Neural progenitor cell (in vitro differentiated cells): Measurements from ENCODE around the gene FBXO46. TPM values are rescaled to one million over a fixed set of nuclear protein-coding genes. Genes with fewer than 3 reads are reported as not detected.

Source experiments
- DNase-seq: peaks from one replicate; pipeline ENCODE4 v3.0.0-alpha.2; 2016; ENCODE audit warnings: low spot score
- H2AFZ ChIP-seq: fragments of 200-600 bp; sonication (generic); replicated peaks from 2 replicates; pipeline ENCODE4 v1.6.1; 2016; ENCODE audit warnings: antibody characterized with exemption
- H3F3A ChIP-seq: fragments of 200-600 bp; sonication (generic); 2 replicates; pipeline ENCODE4 v1.6.1; 2016; ENCODE audit warnings: antibody characterized with exemption, low read depth
- H3K27ac ChIP-seq: fragments of 200-600 bp; sonication (generic); 2 replicates; pipeline ENCODE4 v1.5.1; 2016; ENCODE audit warnings: mild to moderate bottlenecking
- H3K27me3 ChIP-seq: fragments of 200-600 bp; sonication (generic); 2 replicates; pipeline ENCODE4 v1.6.1; 2016; ENCODE audit warnings: mild to moderate bottlenecking, moderate library complexity
- H3K36me3 ChIP-seq: fragments of 200-600 bp; sonication (generic); 2 replicates; pipeline ENCODE4 v1.5.1; 2016
- H3K4me1 ChIP-seq: fragments of 200-600 bp; sonication (generic); 2 replicates; pipeline ENCODE4 v1.6.1; 2016; ENCODE audit warnings: mixed run types
- H3K4me2 ChIP-seq: fragments of 200-600 bp; sonication (generic); 2 replicates; pipeline ENCODE4 v1.6.1; 2016
- H3K4me3 ChIP-seq: fragments of 200-600 bp; sonication (generic); 2 replicates; pipeline ENCODE4 v1.5.1; 2016
- H3K79me2 ChIP-seq: fragments of 200-600 bp; sonication (generic); 2 replicates; pipeline ENCODE4 v1.6.1; 2016; ENCODE audit warnings: low read depth
- H3K9ac ChIP-seq: fragments of 200-600 bp; sonication (generic); 2 replicates; pipeline ENCODE4 v1.6.1; 2016
- H3K9me3 ChIP-seq: fragments of 200-600 bp; sonication (generic); 2 replicates; pipeline ENCODE4 v1.5.1; 2016; ENCODE audit warnings: low read depth
- H4K20me1 ChIP-seq: fragments of 200-600 bp; sonication (generic); 2 replicates; pipeline ENCODE4 v1.6.1; 2016; ENCODE audit warnings: low read depth
- H3K27ac Mint-ChIP-seq: 3 replicates; pipeline ENCODE4 v1.8.0; 2021; ENCODE audit warnings: mixed read lengths
- H3K27me3 Mint-ChIP-seq: 2 replicates; pipeline ENCODE4 v1.8.0; 2022; ENCODE audit warnings: low read depth, mild to moderate bottlenecking, inconsistent platforms, moderate library complexity, mixed read lengths; ENCODE audit not compliant: insufficient read depth
- H3K36me3 Mint-ChIP-seq: 3 replicates; pipeline ENCODE4 v1.8.0; 2021; ENCODE audit warnings: mixed read lengths
- H3K4me1 Mint-ChIP-seq: 3 replicates; pipeline ENCODE4 v1.8.0; 2021; ENCODE audit warnings: mixed read lengths
- H3K4me3 Mint-ChIP-seq: 3 replicates; pipeline ENCODE4 v1.8.0; 2021; ENCODE audit warnings: mild to moderate bottlenecking, moderate library complexity, mixed read lengths
- H3K9me3 Mint-ChIP-seq: 3 replicates; pipeline ENCODE4 v1.8.0; 2020; ENCODE audit warnings: mixed read lengths
- CTCF ChIP-seq: fragments of 200-600 bp; sonication (generic); IDR thresholded peaks from 2 replicates; pipeline ENCODE4 v1.5.1; 2017; ENCODE audit warnings: antibody characterized with exemption, mild to moderate bottlenecking
- EZH2 ChIP-seq: fragments of 200-600 bp; sonication (generic); IDR thresholded peaks from 2 replicates; pipeline ENCODE4 v1.6.1; 2017; ENCODE audit warnings: antibody characterized with exemption, mild to moderate bottlenecking, moderate library complexity
- EZH2phosphoT487 ChIP-seq: fragments of 200-600 bp; sonication (generic); IDR thresholded peaks from 2 replicates; pipeline ENCODE4 v1.6.1; 2017; ENCODE audit warnings: antibody characterized with exemption
- total RNA-seq: library from RNA; depleted of rRNA; stranded (reverse); fragments of >200 nt; gene quantifications from 2 replicates; pipeline ENCODE4 v1.2.3, GENCODE V29; 2015; ENCODE audit warnings: low replicate concordance

FBXO46 gene
- total RNA-seq, 1 donor from 2014 or later = 7.5 TPM

- H3K36me3 Mint-ChIP-seq = peaks cover 20% of the 10 kb centered on the region
- TF ChIP-seq EZH2 = no peak
- no peak for TF ChIP-seq CTCF
- no peak for TF ChIP-seq EZH2phosphoT487
- H2AFZ ChIP-seq = no peak overlapping the region
- H3F3A ChIP-seq = peaks cover 18% of the 10 kb centered on the region
- DNase-seq = no peak
- peak overlapping the region; percentile 22 for H3K27ac Mint-ChIP-seq
- H3K27me3 Mint-ChIP-seq = peaks cover 15% of the 10 kb centered on the region
- H4K20me1 ChIP-seq = peaks cover 7% of the 10 kb centered on the region
- no peak overlapping the region for H3K4me2 ChIP-seq
- peaks cover 40% of the 10 kb centered on the region for H3K4me1 Mint-ChIP-seq
- no peaks in the 10 kb centered on the region for H3K9me3 ChIP-seq
- no peaks in the 10 kb centered on the region for H3K36me3 ChIP-seq
- no peaks in the 10 kb centered on the region for H3K9me3 Mint-ChIP-seq
- H3K4me3 ChIP-seq = no peak overlapping the region
- no peak overlapping the region for H3K27ac ChIP-seq
- H3K9ac ChIP-seq = no peak overlapping the region
- H3K79me2 ChIP-seq = peaks cover 76% of the 10 kb centered on the region
- H3K4me3 Mint-ChIP-seq = no peak overlapping the region
- no peaks in the 10 kb centered on the region for H3K4me1 ChIP-seq
- no peaks in the 10 kb centered on the region for H3K27me3 ChIP-seq
These were observed 15.6 kb downstream of the FBXO46 start for GRCh38 chr19:45715139-45715538.

- TF ChIP-seq CTCF = no peak
- peaks cover 12% of the 10 kb centered on the region for H3F3A ChIP-seq
- peaks cover 60% of the 10 kb centered on the region for H3K79me2 ChIP-seq
- H3K27me3 ChIP-seq = no peaks in the 10 kb centered on the region
- H3K27me3 Mint-ChIP-seq = peaks cover 12% of the 10 kb centered on the region
- H3K27ac Mint-ChIP-seq = no peak overlapping the region
- H2AFZ ChIP-seq = no peak overlapping the region
- no peaks in the 10 kb centered on the region for H3K36me3 ChIP-seq
- H3K4me2 ChIP-seq = no peak overlapping the region
- peaks cover 10% of the 10 kb centered on the region for H3K36me3 Mint-ChIP-seq
- peaks cover 7% of the 10 kb centered on the region for H4K20me1 ChIP-seq
- no peaks in the 10 kb centered on the region for H3K9me3 ChIP-seq
- no peak overlapping the region for H3K4me3 ChIP-seq
- H3K9ac ChIP-seq = no peak overlapping the region
- no peaks in the 10 kb centered on the region for H3K9me3 Mint-ChIP-seq
- H3K4me3 Mint-ChIP-seq = no peak overlapping the region
- DNase-seq = no peak
- H3K27ac ChIP-seq = no peak overlapping the region
- peaks cover 34% of the 10 kb centered on the region for H3K4me1 Mint-ChIP-seq
- no peaks in the 10 kb centered on the region for H3K4me1 ChIP-seq
These were observed 17.6 kb downstream of the FBXO46 start for GRCh38 chr19:45713141-45713540.

- H3K9me3 Mint-ChIP-seq = no peaks in the 10 kb centered on the region
- no peak for TF ChIP-seq EZH2phosphoT487
- TF ChIP-seq EZH2 = no peak
- TF ChIP-seq CTCF = no peak
- Histone ChIP-seq H3K4me2 (no peak overlapping the region), H3K27ac (no peak overlapping the region), H3K79me2 (peaks cover 60% of the 10 kb centered on the region), H3K9me3 (no peaks in the 10 kb centered on the region), H3F3A (peaks cover 8% of the 10 kb centered on the region), H2AFZ (no peak overlapping the region), H3K9ac (no peak overlapping the region), H3K27me3 (no peaks in the 10 kb centered on the region), H3K36me3 (no peaks in the 10 kb centered on the region), H3K4me3 (no peak overlapping the region), H4K20me1 (peaks cover 7% of the 10 kb centered on the region), H3K4me1 (no peaks in the 10 kb centered on the region)
- DNase-seq = no peak
- H3K4me3 Mint-ChIP-seq = no peak overlapping the region
- H3K27ac Mint-ChIP-seq = no peak overlapping the region
- H3K27me3 Mint-ChIP-seq = peaks cover 12% of the 10 kb centered on the region
- peaks cover 10% of the 10 kb centered on the region for H3K36me3 Mint-ChIP-seq
- H3K4me1 Mint-ChIP-seq = peaks cover 31% of the 10 kb centered on the region
These were observed 18.0 kb downstream of the FBXO46 start for GRCh38 chr19:45712699-45713067.
